Gastrocnemius medialis (tissue), 4 donors: Measurements from ENCODE around the gene AMER2.

Experiments
- CTCF ChIP-seq, 5 experiments: fragments of 450-650 bp in 3 of 5; fragments of 200-600 bp in 2 of 5; sonication (generic) in 2 of 5; IDR thresholded peaks in 4 of 5; conservative IDR thresholded peaks in 1 of 5; 1 replicate in 4 of 5; 2 replicates in 1 of 5; pipeline ENCODE4 v1.5.1; 2016 to 2019; ENCODE audit warnings: antibody characterized with exemption in 5 of 5, mild to moderate bottlenecking in 3 of 5, moderate library complexity in 3 of 5
- POLR2A ChIP-seq, 2 donors: fragments of 450-650 bp; IDR thresholded peaks; one replicate each; pipeline ENCODE4 v1.6.1; 2017; ENCODE audit warnings: antibody characterized with exemption in 2 of 2, mild to moderate bottlenecking in 2 of 2, moderate library complexity in 2 of 2

DNA sequence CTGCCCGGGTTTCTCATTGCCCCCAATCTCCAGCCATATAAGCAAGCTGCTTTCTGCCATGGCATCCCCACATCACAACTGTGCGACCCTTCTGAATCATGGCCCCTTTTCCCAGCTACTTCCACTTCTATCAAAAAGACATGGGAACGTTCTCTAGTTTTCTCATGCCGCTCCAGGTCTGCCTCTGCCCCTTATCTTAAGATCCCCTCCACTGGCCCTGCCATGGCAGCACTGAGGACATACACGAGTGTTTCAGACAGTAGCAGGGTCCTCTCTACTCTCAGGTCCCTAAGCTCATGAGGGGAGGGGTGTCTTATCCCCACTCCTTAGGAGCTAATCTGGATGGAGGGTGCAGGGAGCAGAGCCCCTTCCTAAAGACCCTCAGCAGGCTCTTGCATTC lies 5.5 kb upstream of the AMER2 start:
- no peak for TF ChIP-seq CTCF (IDR thresholded peaks at IDR 0.05 in 4 of 5, conservative IDR thresholded peaks at IDR 0.05 in 1 of 5)
- TF ChIP-seq POLR2A (IDR thresholded peaks at IDR 0.05): no peak
